C1 segment of cervical spinal cord (tissue), 14 donors: ENCODE results near the gene FGD5.

Source experiments
- DNase-seq, 14 donors: peaks; one replicate each; lab custom pipeline; 2025; lab: John Stamatoyannopoulos, UW

FGD5 gene

GRCh38 chr3:14929310-14930074 is 110.7 kb downstream of the FGD5 start:
- DNase-seq = no peak

- DNase-seq = no peak
Observed at GRCh38 chr3:14933820-14934425, 115.2 kb downstream of the FGD5 start.

- no peak for DNase-seq
Observed at GRCh38 chr3:14935592-14936345, 117.0 kb downstream of the FGD5 start.

- DNase-seq = no peak
Observed at GRCh38 chr3:14938954-14939353, 120.2 kb downstream of the FGD5 start.

GRCh38 chr3:14941871-14942270 is 123.1 kb downstream of the FGD5 start:
- DNase-seq = no peak

- DNase-seq = no peak
Observed at GRCh38 chr3:14943042-14943441, 124.3 kb downstream of the FGD5 start.

GRCh38 chr3:14946236-14946635 is 127.5 kb downstream of the FGD5 start:
- no peak for DNase-seq

- DNase-seq = no peak
Observed at GRCh38 chr3:14946739-14947099, 128.0 kb downstream of the FGD5 start.

- peak in 13 of 14 donors; percentile 39 to 88 (median 74) for DNase-seq
Observed at GRCh38 chr3:14947100-14947885, 128.5 kb downstream of the FGD5 start, which contains the start of gene NR2C2. NR2C2 (plus strand) TSS chr3:14947583; CDS start chr3:15003915, 56,332 bp downstream.

- DNase-seq = peak; percentile 80 to 99 (median 96)
Observed at GRCh38 chr3:14947886-14948608, 129.3 kb downstream of the FGD5 start.

- DNase-seq = peak in 1 of 14 donors; percentile 61
Observed at GRCh38 chr3:14948609-14949038, 129.9 kb downstream of the FGD5 start.

- DNase-seq = peak in 1 of 14 donors; percentile 22
Observed at GRCh38 chr3:14949126-14949525, 130.4 kb downstream of the FGD5 start.

- no peak for DNase-seq
Observed at GRCh38 chr3:14950274-14950673, 131.5 kb downstream of the FGD5 start.

GRCh38 chr3:14957153-14957552 is 138.4 kb downstream of the FGD5 start:
- DNase-seq = no peak

GRCh38 chr3:14957925-14958324 is 139.2 kb downstream of the FGD5 start:
- no peak for DNase-seq

- no peak for DNase-seq
Observed at GRCh38 chr3:14959359-14959943, 140.7 kb downstream of the FGD5 start.

- no peak for DNase-seq
Observed at GRCh38 chr3:14962762-14963161, 144.0 kb downstream of the FGD5 start.

GRCh38 chr3:14967285-14967684 is 148.5 kb downstream of the FGD5 start:
- no peak for DNase-seq

GRCh38 chr3:14969671-14970070 is 150.9 kb downstream of the FGD5 start:
- no peak for DNase-seq

GRCh38 chr3:14976317-14976716 is 157.6 kb downstream of the FGD5 start:
- no peak for DNase-seq

- no peak for DNase-seq
Observed at GRCh38 chr3:14980689-14981088, 161.9 kb downstream of the FGD5 start.
